IMR-90 (cell line): ENCODE data around the gene PRPS1L1. TPM values are rescaled to one million over a fixed set of nuclear protein-coding genes. Genes with fewer than 3 reads are reported as not detected.
A peak's percentile ranks its signal among the peaks of the same experiment; 100 is the strongest.

Source experiments
- ATAC-seq: fragments of 200-7000 bp; cut with Tn5 transposase; 2 replicates; pipeline ENCODE4 v1.9.1; 2020; ENCODE audit warnings: low read depth, mild to moderate bottlenecking, moderate library complexity
- BruUV-seq: library from RNA; stranded (reverse); fragments of 400-500 nt; replicated peaks from 2 replicates; lab custom pipeline; 2021; lab: Mats Ljungman, UMichigan
- CTCF ChIA-PET: fragments of 300-600 bp; formaldehyde crosslinking; extraction: SDS; loops from one replicate; lab custom pipeline; 2021; ENCODE audit warnings: antibody characterized with exemption; lab: Yijun Ruan, JAX
- POLR2A ChIA-PET: fragments of 300-600 bp; sonication (Branson Sonifier 250); formaldehyde crosslinking; loops from one replicate; lab custom pipeline; 2022; ENCODE audit warnings: antibody characterized with exemption; ENCODE audit not compliant: unreplicated experiment; lab: Charles Lee
- DNase-seq: peaks from one replicate; pipeline ENCODE4 v3.0.0; 2013
- H2AFZ ChIP-seq: replicated peaks from 2 replicates; pipeline ENCODE3; 2013; ENCODE audit warnings: low read length, mild to moderate bottlenecking; ENCODE audit not compliant: poor library complexity
- H2AK5ac ChIP-seq: 2 replicates; pipeline ENCODE4 v1.6.1; 2013; ENCODE audit warnings: low read depth, low read length, inconsistent platforms
- H2AK9ac ChIP-seq: replicated peaks from 2 replicates; pipeline ENCODE3; 2013; ENCODE audit warnings: mild to moderate bottlenecking, low read depth, low read length, moderate library complexity; ENCODE audit not compliant: poor library complexity
- H2BK120ac ChIP-seq: 2 replicates; pipeline ENCODE4 v1.6.1; 2013; ENCODE audit warnings: low read depth, low read length, inconsistent platforms
- H2BK15ac ChIP-seq: 3 replicates; pipeline ENCODE4 v1.6.1; 2013; ENCODE audit warnings: low read depth, low read length, inconsistent platforms
- H2BK20ac ChIP-seq: 2 replicates; pipeline ENCODE4 v1.6.1; 2013; ENCODE audit warnings: low read depth, mild to moderate bottlenecking, inconsistent platforms, low read length, moderate library complexity
- H2BK5ac ChIP-seq: 2 replicates; pipeline ENCODE4 v1.6.1; 2013; ENCODE audit warnings: mild to moderate bottlenecking, low read depth, low read length, inconsistent platforms; ENCODE audit not compliant: poor library complexity, severe bottlenecking
- H3K14ac ChIP-seq: replicated peaks from 2 replicates; pipeline ENCODE4 v1.6.1; 2013; ENCODE audit warnings: low read depth, low read length, inconsistent platforms
- H3K18ac ChIP-seq: 2 replicates; pipeline ENCODE4 v1.6.1; 2013; ENCODE audit warnings: low read depth, low read length, control low read depth
- H3K23ac ChIP-seq: 2 replicates; pipeline ENCODE4 v1.6.1; 2013; ENCODE audit warnings: low read depth, low read length, inconsistent platforms
- H3K27ac ChIP-seq: 2 replicates; pipeline ENCODE4 v1.5.1; 2013; ENCODE audit warnings: mild to moderate bottlenecking, control low read depth, low read length; ENCODE audit not compliant: insufficient read depth
- H3K27me3 ChIP-seq: 2 replicates; pipeline ENCODE4 v1.6.1; 2013; ENCODE audit warnings: low read length; ENCODE audit not compliant: control insufficient read depth, insufficient read depth
- H3K36me3 ChIP-seq: 2 replicates; pipeline ENCODE4 v1.6.1; 2013; ENCODE audit warnings: low read length, mixed read lengths; ENCODE audit not compliant: control insufficient read depth, insufficient read depth
- H3K4ac ChIP-seq: 2 replicates; pipeline ENCODE4 v1.6.1; 2013; ENCODE audit warnings: low read depth, low read length, inconsistent platforms
- H3K4me1 ChIP-seq: 2 replicates; pipeline ENCODE4 v1.6.1; 2013; ENCODE audit warnings: low read length, mixed read lengths; ENCODE audit not compliant: control insufficient read depth, insufficient read depth
- H3K4me2 ChIP-seq: 2 replicates; pipeline ENCODE4 v1.6.1; 2013; ENCODE audit warnings: low read depth, mild to moderate bottlenecking, control low read depth, low read length, moderate library complexity
- H3K4me3 ChIP-seq: 2 replicates; pipeline ENCODE4 v1.5.1; 2013; ENCODE audit warnings: low read depth, mild to moderate bottlenecking, control low read depth, low read length, moderate library complexity; ENCODE audit not compliant: insufficient read depth
- H3K56ac ChIP-seq: 2 replicates; pipeline ENCODE4 v1.6.1; 2013; ENCODE audit warnings: low read length, inconsistent platforms; ENCODE audit not compliant: insufficient read depth; ENCODE audit errors: extremely low read depth
- H3K79me1 ChIP-seq, 2 experiments: 2 replicates each; pipeline ENCODE4 v1.6.1; 2013; ENCODE audit warnings: low read length in 2 of 2, inconsistent platforms in 1 of 2, low read depth in 1 of 2
- H3K9ac ChIP-seq: 2 replicates; pipeline ENCODE4 v1.6.1; 2013; ENCODE audit warnings: low read depth, low read length, control low read depth
- H3K9me1 ChIP-seq: 2 replicates; pipeline ENCODE4 v1.6.1; 2013; ENCODE audit warnings: low read length, inconsistent platforms; ENCODE audit not compliant: insufficient read depth
- H3K9me3 ChIP-seq: 2 replicates; pipeline ENCODE4 v1.6.1; 2013; ENCODE audit warnings: low read length; ENCODE audit not compliant: control insufficient read depth, insufficient read depth
- H4K20me1 ChIP-seq: 2 replicates; pipeline ENCODE4 v1.6.1; 2013; ENCODE audit warnings: low read length, inconsistent platforms; ENCODE audit not compliant: insufficient read depth
- H4K5ac ChIP-seq: 2 replicates; pipeline ENCODE4 v1.6.1; 2013; ENCODE audit warnings: mild to moderate bottlenecking, low read depth, low read length, control low read depth
- H4K8ac ChIP-seq, 2 experiments: 2 replicates each; pipeline ENCODE4 v1.6.1; 2013; ENCODE audit warnings: low read depth in 2 of 2, low read length in 2 of 2, control low read depth in 1 of 2, inconsistent platforms in 1 of 2
- H4K91ac ChIP-seq: 2 replicates; pipeline ENCODE4 v1.6.1; 2013; ENCODE audit warnings: low read depth, low read length, inconsistent platforms; ENCODE audit not compliant: insufficient read depth
- CEBPB ChIP-seq: IDR thresholded peaks from 2 replicates; pipeline ENCODE4 v1.6.1; 2012; ENCODE audit warnings: low read depth, low read length, improper control_type of control experiment
- dilution Hi-C: fragments of 300-500 bp; cut with HindIII; formaldehyde crosslinking; loops from one replicate; pipeline ENCODE4 v1.14.3; 2018; ENCODE audit warnings: low sequenced_read_pairs; ENCODE audit not compliant: unreplicated experiment
- in situ Hi-C: fragments of 300-500 bp; cut with MboI; formaldehyde crosslinking; loops from 3 replicates; pipeline ENCODE4 v1.14.3; 2019; ENCODE audit warnings: low sequenced_read_pairs, inconsistent platforms, mixed read lengths
- intact Hi-C: fragments of 100-400 bp; cut with micrococcal nuclease; formaldehyde crosslinking; loops from 2 replicates; pipeline ENCODE4 v1.10.0; 2022
- polyA plus RNA-seq, 3 experiments: library from polyadenylated mRNA; depleted of rRNA; stranded (reverse); fragments of >200 nt; gene quantifications; 2 replicates each; pipeline ENCODE4 v1.2.3, GENCODE V29; 2012; ENCODE audit warnings: low replicate concordance in 1 of 3
- total RNA-seq: library from RNA; depleted of rRNA; stranded (reverse); fragments of >200 nt; gene quantifications from 2 replicates; pipeline ENCODE4 v1.2.3, GENCODE V29; 2012

The PRPS1L1 gene
- total and polyA plus RNA-seq, 2 of the 4 experiments (the other 2 are of a cell fraction): not detected

DNA sequence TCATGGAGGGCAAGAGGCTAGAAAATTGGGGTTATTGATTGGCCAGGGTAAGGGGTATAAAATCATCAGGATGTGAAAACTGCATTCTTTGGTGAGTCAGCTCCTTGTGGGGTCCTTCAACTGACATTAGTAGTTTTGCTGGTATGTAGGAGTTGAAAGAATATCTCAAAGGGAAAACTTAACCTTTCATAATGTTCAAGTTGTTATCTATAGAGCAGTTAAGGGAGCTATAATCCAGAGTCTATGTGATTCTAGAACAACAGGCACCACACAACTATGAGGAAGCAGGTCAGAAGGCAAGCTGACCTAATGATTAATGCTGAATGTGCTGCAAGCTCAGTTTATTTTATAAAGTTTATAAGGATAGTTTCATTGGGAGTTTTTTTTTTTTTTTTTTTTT lies 13.7 kb downstream of the PRPS1L1 start:
- Histone ChIP-seq H3K4me1 (peaks cover 7% of the 10 kb centered on the region), H2AK5ac (0 out of 2 replicates have a peak overlapping the region, but pooled peaks have one; percentile 12), H3K27me3 (no peaks in the 10 kb centered on the region), H3K18ac (peak overlapping the region; percentile 44; the same call in 1 of the 2 replicates), H4K8ac (peak overlapping the region; percentile 25 to 39; a peak in 1 of 4 replicates), H2AK9ac (no peak overlapping the region), H3K9me1 (0 out of 2 replicates have a peak, but pooled peaks cover 8% of the 10 kb centered on the region), H3K4me2 (no peak overlapping the region), H3K36me3 (no peaks in the 10 kb centered on the region), H2BK15ac (no peak overlapping the region), H2BK5ac (no peak overlapping the region), H4K5ac (no peak overlapping the region), H2BK20ac (peak overlapping the region; percentile 29; the same call in 1 of the 2 replicates), H4K20me1 (no peaks in the 10 kb centered on the region), H4K91ac (no peak overlapping the region), H3K9me3 (no peaks in the 10 kb centered on the region), H3K14ac (no peak overlapping the region), H3K23ac (no peak overlapping the region), H3K4me3 (no peak overlapping the region), H2BK120ac (0 out of 2 replicates have a peak overlapping the region, but pooled peaks have one; percentile 1), H3K56ac (no peak overlapping the region), H3K9ac (no peak overlapping the region), H3K4ac (no peak overlapping the region), H3K79me1 (no peaks in the 10 kb centered on the region), H2AFZ (no peak overlapping the region), H3K27ac (no peak overlapping the region)
- ChIA-PET POLR2A (no interaction called here), CTCF (interaction anchor here (0.9 kb wide), 1 partner anchor 9 kb away, joined by 4 read pairs; no protein-coding TSS in a partner anchor)
- ATAC-seq: peak; percentile 82
- no TSS peak for BruUV-seq
- dilution Hi-C loops (no loop called here), intact Hi-C loops (no loop called here), in situ Hi-C loops (no loop called here)
- peak; percentile 75 for DNase-seq
- TF ChIP-seq CEBPB: no peak
